B cell (primary cell): ENCODE results near the gene SRRM3. TPM values are rescaled to one million over a fixed set of nuclear protein-coding genes. Genes with fewer than 3 reads are reported as not detected.

Source experiments
- ATAC-seq: fragments of 200-7000 bp; cut with Tn5 transposase; one replicate; pipeline ENCODE4 v1.10.0; 2021; ENCODE audit warnings: low read depth, mild to moderate bottlenecking, moderate number of reproducible peaks, moderate library complexity
- CTCF ChIA-PET: fragments of 350-600 bp; sonication (Branson Sonifier 250); formaldehyde crosslinking; loops from one replicate; lab custom pipeline; 2021; ENCODE audit warnings: antibody characterized with exemption, inconsistent platforms; lab: Charles Lee
- POLR2A ChIA-PET: fragments of 350-600 bp; sonication (Branson Sonifier 250); formaldehyde crosslinking; loops from one replicate; lab custom pipeline; 2021; ENCODE audit warnings: antibody characterized with exemption; lab: Charles Lee
- DNase-seq: peaks from one replicate; pipeline ENCODE4 v3.0.0; 2013
- H2AFZ ChIP-seq: 2 replicates; pipeline ENCODE4 v1.6.1; 2012; ENCODE audit warnings: mild to moderate bottlenecking, low read depth, low read length; ENCODE audit not compliant: insufficient read depth, poor library complexity, severe bottlenecking
- H3K27ac ChIP-seq, 2 donors: 1 replicate in 1 of 2; 2 replicates in 1 of 2; pipeline ENCODE4 v1.5.1; 2012 to 2013; ENCODE audit warnings: low read length in 2 of 2, mild to moderate bottlenecking in 2 of 2, moderate library complexity in 1 of 2
- H3K27me3 ChIP-seq, 4 experiments: fragments of 200-600 bp in 1 of 4; sonication (generic) in 1 of 4; replicated peaks in 1 of 4; 1 replicate in 2 of 4; 2 replicates in 2 of 4; pipeline versions ENCODE4 v1.6.1 to v1.7.0; 2013 to 2016; ENCODE audit warnings: low read length in 3 of 4, mild to moderate bottlenecking in 2 of 4, mixed read lengths in 1 of 4, moderate library complexity in 1 of 4; ENCODE audit not compliant: insufficient read depth in 4 of 4, control insufficient read depth in 3 of 4; ENCODE audit errors: control extremely low read depth in 1 of 4
- H3K36me3 ChIP-seq, 2 experiments: replicated peaks in 1 of 2; 1 replicate in 1 of 2; 2 replicates in 1 of 2; pipeline versions ENCODE4 v1.6.1 to v1.7.1; 2013; ENCODE audit warnings: low read length in 1 of 2; ENCODE audit not compliant: insufficient read depth in 2 of 2, control insufficient read depth in 1 of 2; ENCODE audit errors: control extremely low read depth in 1 of 2, extremely low read depth in 1 of 2
- H3K4me1 ChIP-seq, 2 donors: fragments of 200-600 bp in 1 of 2; sonication (generic) in 1 of 2; 1 replicate in 1 of 2; 2 replicates in 1 of 2; pipeline versions ENCODE4 v1.5.1 to v1.6.1; 2013 to 2017; ENCODE audit warnings: low read length in 2 of 2; ENCODE audit not compliant: control insufficient read depth in 2 of 2, insufficient read depth in 2 of 2
- H3K4me2 ChIP-seq: replicated peaks from 2 replicates; pipeline ENCODE3; 2012; ENCODE audit warnings: mild to moderate bottlenecking, low read depth, low read length; ENCODE audit not compliant: poor library complexity, severe bottlenecking
- H3K4me3 ChIP-seq, 5 experiments: fragments of 200-600 bp in 1 of 5; sonication (generic) in 1 of 5; 1 replicate in 3 of 5; 2 replicates in 2 of 5; pipeline versions ENCODE4 v1.5.1 to v1.7.0; 2011 to 2016; ENCODE audit warnings: low read length in 4 of 5, mild to moderate bottlenecking in 4 of 5, low read depth in 2 of 5, control low read depth in 1 of 5, moderate library complexity in 1 of 5; ENCODE audit not compliant: insufficient read depth in 1 of 5; ENCODE audit errors: control extremely low read depth in 1 of 5, extremely low read depth in 1 of 5
- H3K79me2 ChIP-seq: fragments of 200-600 bp; sonication (generic); one replicate; pipeline ENCODE4 v1.6.0; 2016; ENCODE audit warnings: low read length; ENCODE audit not compliant: control insufficient read depth, insufficient read depth
- H3K9ac ChIP-seq: fragments of 200-600 bp; sonication (generic); 2 replicates; pipeline ENCODE4 v1.6.1; 2017; ENCODE audit warnings: mild to moderate bottlenecking, low read length, moderate library complexity
- H3K9me3 ChIP-seq, 3 donors: one replicate each; pipeline versions ENCODE4 v1.6.1 to v1.7.1; 2013; ENCODE audit warnings: low read length in 2 of 3; ENCODE audit not compliant: control insufficient read depth in 2 of 3, insufficient read depth in 1 of 3; ENCODE audit errors: control extremely low read depth in 1 of 3
- H4K20me1 ChIP-seq: 2 replicates; pipeline ENCODE4 v1.6.0; 2012; ENCODE audit warnings: mild to moderate bottlenecking, low read length; ENCODE audit not compliant: insufficient read depth, control insufficient read depth, poor library complexity, severe bottlenecking
- H3K27ac Mint-ChIP-seq: one replicate; pipeline ENCODE4 v1.8.0; 2021; ENCODE audit warnings: mixed read lengths
- H3K27me3 Mint-ChIP-seq: one replicate; pipeline ENCODE4 v1.8.0; 2021; ENCODE audit warnings: mixed read lengths
- H3K4me1 Mint-ChIP-seq: one replicate; pipeline ENCODE4 v1.8.0; 2021; ENCODE audit warnings: mixed read lengths
- H3K4me3 Mint-ChIP-seq: one replicate; pipeline ENCODE4 v1.8.0; 2021; ENCODE audit warnings: mixed read lengths
- H3K9me3 Mint-ChIP-seq: one replicate; pipeline ENCODE4 v1.8.0; 2022; ENCODE audit warnings: mixed read lengths; ENCODE audit not compliant: insufficient read depth
- EZH2 ChIP-seq: IDR thresholded peaks from 2 replicates; pipeline ENCODE4 v1.6.1; 2012; ENCODE audit warnings: borderline replicate concordance, low read depth, mild to moderate bottlenecking, moderate library complexity, low read length; ENCODE audit not compliant: insufficient read depth, poor library complexity, severe bottlenecking
- WGBS: methylation state at CpG from one replicate; pipeline ENCODE4 v1.1.5; 2013; ENCODE audit warnings: missing lambda C conversion rate; ENCODE audit not compliant: insufficient coverage; 5-methylcytosine and 5-hydroxymethylcytosine counted together
- intact Hi-C: fragments of 100-400 bp; cut with micrococcal nuclease; formaldehyde crosslinking; loops from one replicate; pipeline ENCODE4 v1.10.0; 2022
- polyA plus RNA-seq: library from polyadenylated mRNA; depleted of rRNA; stranded (reverse); fragments of >200 nt; gene quantifications from 2 replicates; pipeline ENCODE4 v1.2.3, GENCODE V29; 2012
- total RNA-seq, 2 donors: library from RNA; stranded (reverse); fragments of 120-200 nt in 1 of 2; gene quantifications; 1 replicate in 1 of 2; 2 replicates in 1 of 2; pipeline versions ENCODE4 v1.2.3 to v1.2.4, GENCODE V29; 2013 to 2022
- TF ChIP-seq, protein P1 (sequence below): fragments of 200-600 bp; IDR thresholded peaks from one replicate; pipeline ENCODE4 v1.8.0; 2022; ENCODE audit warnings: antibody characterized with exemption, mild to moderate bottlenecking

SRRM3 gene
- total and polyA plus RNA-seq, 2 donors (not counting 1 experiment from before 2014, with no cell fraction given) = not detected

DNA sequence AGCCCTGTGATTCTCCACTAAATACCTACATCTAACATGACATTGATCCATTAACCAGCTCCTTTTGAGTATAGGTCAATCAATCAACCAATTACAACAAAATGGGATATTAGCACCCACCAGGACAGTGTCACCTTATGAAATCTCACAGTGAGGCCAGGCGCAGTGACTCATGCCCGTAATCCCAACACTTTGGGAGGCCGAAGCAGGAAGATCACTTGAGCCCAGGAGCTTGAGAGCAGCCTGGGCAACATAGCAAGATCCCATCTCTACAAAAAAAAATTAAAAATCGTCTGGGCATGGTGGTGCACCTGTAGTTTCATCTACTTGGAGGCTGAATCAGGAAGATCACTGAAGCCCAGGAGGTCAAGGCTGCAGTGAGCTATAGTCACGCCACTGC is 28.5 kb downstream of the SRRM3 start:
- peaks cover 7% of the 10 kb centered on the region for H3K4me1 Mint-ChIP-seq
- intact Hi-C loops = no loop called here
- H3K4me3 Mint-ChIP-seq = no peak overlapping the region
- Histone ChIP-seq H3K9ac (no peak overlapping the region), H4K20me1 (no peaks in the 10 kb centered on the region), H3K27me3 (peaks cover 0 to 36% (median 10%) of the 10 kb centered on the region in 4 experiments), H3K27ac (no peak overlapping the region), H3K4me2 (no peak overlapping the region), H3K9me3 (peaks cover 0 to 26% (median 0%) of the 10 kb centered on the region in 3 donors), H3K79me2 (no peaks in the 10 kb centered on the region), H3K36me3 (no peaks in the 10 kb centered on the region), H3K4me3 (no peak overlapping the region), H3K4me1 (peaks cover 3 to 8% of the 10 kb centered on the region in 2 donors), H2AFZ (no peak overlapping the region)
- peaks cover 60% of the 10 kb centered on the region for H3K27me3 Mint-ChIP-seq
- no peak overlapping the region for H3K27ac Mint-ChIP-seq
- DNase-seq = no peak
- no peak for ATAC-seq
- peaks cover 5% of the 10 kb centered on the region for H3K9me3 Mint-ChIP-seq
- TF ChIP-seq, protein P1, sequence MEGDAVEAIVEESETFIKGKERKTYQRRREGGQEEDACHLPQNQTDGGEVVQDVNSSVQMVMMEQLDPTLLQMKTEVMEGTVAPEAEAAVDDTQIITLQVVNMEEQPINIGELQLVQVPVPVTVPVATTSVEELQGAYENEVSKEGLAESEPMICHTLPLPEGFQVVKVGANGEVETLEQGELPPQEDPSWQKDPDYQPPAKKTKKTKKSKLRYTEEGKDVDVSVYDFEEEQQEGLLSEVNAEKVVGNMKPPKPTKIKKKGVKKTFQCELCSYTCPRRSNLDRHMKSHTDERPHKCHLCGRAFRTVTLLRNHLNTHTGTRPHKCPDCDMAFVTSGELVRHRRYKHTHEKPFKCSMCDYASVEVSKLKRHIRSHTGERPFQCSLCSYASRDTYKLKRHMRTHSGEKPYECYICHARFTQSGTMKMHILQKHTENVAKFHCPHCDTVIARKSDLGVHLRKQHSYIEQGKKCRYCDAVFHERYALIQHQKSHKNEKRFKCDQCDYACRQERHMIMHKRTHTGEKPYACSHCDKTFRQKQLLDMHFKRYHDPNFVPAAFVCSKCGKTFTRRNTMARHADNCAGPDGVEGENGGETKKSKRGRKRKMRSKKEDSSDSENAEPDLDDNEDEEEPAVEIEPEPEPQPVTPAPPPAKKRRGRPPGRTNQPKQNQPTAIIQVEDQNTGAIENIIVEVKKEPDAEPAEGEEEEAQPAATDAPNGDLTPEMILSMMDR = no peak
- TF ChIP-seq EZH2 = no peak
- WGBS = 100% methylated on average over 3 of the region's 5 CpGs
- ChIA-PET CTCF (no interaction called here), POLR2A (no interaction called here)

DNA sequence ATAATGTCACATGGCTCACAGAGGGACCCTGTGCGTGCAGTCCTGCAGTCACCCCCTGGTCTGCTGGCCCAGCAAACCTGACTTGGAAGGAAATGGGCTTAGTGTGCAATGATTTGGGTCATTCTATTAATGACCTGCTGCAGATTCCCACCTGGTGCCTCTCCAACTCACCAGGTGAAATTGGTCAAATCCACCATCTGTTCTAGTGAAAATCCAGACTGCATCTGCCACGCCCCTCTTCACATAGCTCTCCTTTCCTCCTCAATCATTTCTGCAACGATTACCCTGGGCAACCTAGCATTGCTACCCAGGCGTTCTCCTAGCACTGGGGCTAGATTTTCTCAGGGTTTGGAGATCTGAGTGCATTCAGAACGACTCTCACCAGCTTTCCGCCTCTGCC is 29.4 kb downstream of the SRRM3 start:
- WGBS = 74% methylated on average over 5 of the region's 6 CpGs
- DNase-seq (no peak), ATAC-seq (no peak)
- Mint-ChIP-seq H3K27me3 (peaks cover 57% of the 10 kb centered on the region), H3K9me3 (peaks cover 5% of the 10 kb centered on the region), H3K4me3 (no peak overlapping the region), H3K4me1 (peaks cover 7% of the 10 kb centered on the region), H3K27ac (no peak overlapping the region)
- ChIA-PET CTCF (no interaction called here), POLR2A (no interaction called here)
- no peak overlapping the region for H2AFZ ChIP-seq
- H3K79me2 ChIP-seq = no peaks in the 10 kb centered on the region
- intact Hi-C loops = no loop called here
- H3K4me1 ChIP-seq = peaks cover 3 to 8% of the 10 kb centered on the region in 2 donors
- H3K9ac ChIP-seq = no peak overlapping the region
- no peak for TF ChIP-seq EZH2
- TF ChIP-seq, protein P1 = no peak
- H3K36me3 ChIP-seq = no peaks in the 10 kb centered on the region
- H3K27ac ChIP-seq = no peak overlapping the region
- peaks cover 0 to 36% (median 12%) of the 10 kb centered on the region in 4 experiments for H3K27me3 ChIP-seq
- H3K4me3 ChIP-seq = no peak overlapping the region
- H3K4me2 ChIP-seq = no peak overlapping the region
- H4K20me1 ChIP-seq = no peaks in the 10 kb centered on the region
- H3K9me3 ChIP-seq = peaks cover 0 to 23% (median 0%) of the 10 kb centered on the region in 3 donors
